GM23338 (cell line): ENCODE data around the gene PGBD5. TPM values are rescaled to one million over a fixed set of nuclear protein-coding genes. Genes with fewer than 3 reads are reported as not detected.
A peak's percentile ranks its signal among the peaks of the same experiment; 100 is the strongest.

ENCODE experiments used
- ATAC-seq: fragments of 200-7000 bp; cut with Tn5 transposase; 3 replicates; pipeline ENCODE4 v1.9.1; 2020
- DNase-seq: peaks from one replicate; pipeline ENCODE4 v3.0.0-alpha.2; 2015; ENCODE audit warnings: low spot score
- H2AFZ ChIP-seq: fragments of 200-600 bp; sonication (generic); 2 replicates; pipeline ENCODE4 v1.8.0; 2016; ENCODE audit warnings: antibody characterized with exemption, mild to moderate bottlenecking, moderate library complexity
- H3F3A ChIP-seq: fragments of 200-600 bp; sonication (generic); replicated peaks from 2 replicates; pipeline ENCODE4 v1.8.0; 2017; ENCODE audit warnings: antibody characterized with exemption, mixed run types, low read depth
- H3K27ac ChIP-seq: fragments of 200-600 bp; sonication (generic); 2 replicates; pipeline ENCODE4 v1.6.1; 2016; ENCODE audit warnings: low read depth
- H3K27me3 ChIP-seq: fragments of 200-600 bp; sonication (generic); 2 replicates; pipeline ENCODE4 v1.8.0; 2016; ENCODE audit warnings: mild to moderate bottlenecking, mixed run types, moderate library complexity; ENCODE audit not compliant: insufficient read depth
- H3K36me3 ChIP-seq: fragments of 200-600 bp; sonication (generic); 2 replicates; pipeline ENCODE4 v1.8.0; 2016; ENCODE audit warnings: mild to moderate bottlenecking; ENCODE audit not compliant: insufficient read depth
- H3K4me1 ChIP-seq: fragments of 200-600 bp; sonication (generic); 2 replicates; pipeline ENCODE4 v1.8.0; 2016; ENCODE audit warnings: mild to moderate bottlenecking, moderate library complexity; ENCODE audit not compliant: insufficient read depth
- H3K4me2 ChIP-seq: fragments of 200-600 bp; sonication (generic); 2 replicates; pipeline ENCODE4 v1.7.1; 2017; ENCODE audit warnings: mixed run types
- H3K4me3 ChIP-seq: fragments of 200-600 bp; sonication (generic); 2 replicates; pipeline ENCODE4 v1.6.1; 2016; ENCODE audit warnings: mixed run types
- H3K79me2 ChIP-seq: fragments of 200-600 bp; sonication (generic); replicated peaks from 2 replicates; pipeline ENCODE4 v1.8.0; 2017; ENCODE audit warnings: mild to moderate bottlenecking; ENCODE audit not compliant: insufficient read depth
- H3K9me2 ChIP-seq: fragments of 200-600 bp; sonication (generic); 2 replicates; pipeline ENCODE4 v1.8.0; 2017; ENCODE audit not compliant: insufficient read depth
- H4K20me1 ChIP-seq: fragments of 200-600 bp; sonication (generic); replicated peaks from 2 replicates; pipeline ENCODE4 v1.8.0; 2017; ENCODE audit warnings: mild to moderate bottlenecking; ENCODE audit not compliant: insufficient read depth
- H3K27ac Mint-ChIP-seq: 2 replicates; pipeline ENCODE4 v1.8.0; 2020; ENCODE audit warnings: inconsistent platforms, mild to moderate bottlenecking, moderate library complexity, mixed read lengths
- H3K27me3 Mint-ChIP-seq: 3 replicates; pipeline ENCODE4 v1.8.0; 2022; ENCODE audit warnings: low read depth, mild to moderate bottlenecking, moderate library complexity, mixed read lengths, inconsistent platforms; ENCODE audit not compliant: insufficient read depth, poor library complexity
- H3K36me3 Mint-ChIP-seq: 3 replicates; pipeline ENCODE4 v1.8.0; 2021; ENCODE audit warnings: low read depth, mild to moderate bottlenecking, inconsistent platforms, moderate library complexity, mixed read lengths
- H3K4me1 Mint-ChIP-seq: 3 replicates; pipeline ENCODE4 v1.8.0; 2020; ENCODE audit warnings: mild to moderate bottlenecking, inconsistent platforms, mixed read lengths
- H3K4me3 Mint-ChIP-seq: 3 replicates; pipeline ENCODE4 v1.8.0; 2021; ENCODE audit warnings: moderate library complexity, mild to moderate bottlenecking, inconsistent platforms, mixed read lengths
- H3K9me3 Mint-ChIP-seq: 3 replicates; pipeline ENCODE4 v1.8.0; 2020; ENCODE audit warnings: moderate library complexity, mild to moderate bottlenecking, inconsistent platforms, mixed read lengths
- CREB1 ChIP-seq: fragments of 250-450 bp; sonication (Bioruptor Pico); IDR thresholded peaks from 2 replicates; pipeline ENCODE4 v1.5.0; 2020; ENCODE audit warnings: low read depth, mild to moderate bottlenecking, moderate library complexity
- CTCF ChIP-seq, 2 experiments: fragments of 200-600 bp in 1 of 2; sonication (generic) in 1 of 2; conservative IDR thresholded peaks; 2 replicates each; pipeline versions ENCODE4 v1.5.1 to v1.6.1; 2016 to 2017; ENCODE audit warnings: antibody characterized with exemption in 2 of 2, low read depth in 2 of 2, mild to moderate bottlenecking in 2 of 2, moderate library complexity in 1 of 2
- ETS1 ChIP-seq: IDR thresholded peaks from 2 replicates; pipeline ENCODE4 v1.6.1; 2016; ENCODE audit warnings: antibody characterized with exemption
- EZH2phosphoT487 ChIP-seq: fragments of 200-600 bp; sonication (generic); IDR thresholded peaks from one replicate; pipeline ENCODE4 v1.8.1; 2018; ENCODE audit warnings: antibody characterized with exemption; ENCODE audit not compliant: unreplicated experiment
- NANOG ChIP-seq: IDR thresholded peaks from 2 replicates; pipeline ENCODE4 v1.6.1; 2016; ENCODE audit warnings: antibody characterized with exemption, borderline replicate concordance
- POLR2AphosphoS5 ChIP-seq: IDR thresholded peaks from 2 replicates; pipeline ENCODE4 v1.6.1; 2016; ENCODE audit warnings: antibody characterized with exemption, low read depth
- STAT1 ChIP-seq: IDR thresholded peaks from one replicate; pipeline ENCODE4 v1.6.1; 2016; ENCODE audit warnings: antibody characterized with exemption; ENCODE audit not compliant: unreplicated experiment
- ZNF462 ChIP-seq: fragments of 250-450 bp; sonication (Bioruptor Pico); IDR thresholded peaks from 2 replicates; pipeline ENCODE4 v1.5.0; 2020; ENCODE audit warnings: mild to moderate bottlenecking, moderate library complexity
- polyA plus RNA-seq: library from polyadenylated mRNA; unstranded; fragments of >200 nt; fragmentation: Nextera tagmentation; extraction: Ambion mirVana; gene quantifications from 2 replicates; pipeline ENCODE4 v1.2.1, GENCODE V29; 2016
- total RNA-seq: library from RNA; depleted of rRNA; stranded (reverse); fragments of >200 nt; shearing (Covaris generic); gene quantifications from 2 replicates; pipeline ENCODE4 v1.2.3, GENCODE V29; 2014

Gene PGBD5
- total and polyA plus RNA-seq, 2 experiments from 2014 or later, result 3.4 to 16.6 TPM

- TF ChIP-seq ZNF462 (CRISPR knock-in tag), result no peak
Observed at GRCh38 chr1:230379462-230379861, 46.7 kb downstream of the PGBD5 start (continued).

- Mint-ChIP-seq H3K4me3 (no peak overlapping the region), H3K9me3 (peaks cover 12% of the 10 kb centered on the region), H3K4me1 (peaks cover 42% of the 10 kb centered on the region), H3K27ac (0 out of 2 replicates have a peak overlapping the region, but pooled peaks have one; percentile 20), H3K27me3 (no peaks in the 10 kb centered on the region), H3K36me3 (peaks cover 22% of the 10 kb centered on the region)
- Histone ChIP-seq H3F3A (no peaks in the 10 kb centered on the region), H3K27me3 (no peaks in the 10 kb centered on the region), H3K4me1 (peaks cover 22% of the 10 kb centered on the region), H2AFZ (no peak overlapping the region), H3K79me2 (peaks cover 22% of the 10 kb centered on the region), H3K9me2 (0 out of 2 replicates have a peak, but pooled peaks cover 3% of the 10 kb centered on the region), H3K36me3 (0 out of 2 replicates have a peak, but pooled peaks cover 4% of the 10 kb centered on the region), H3K4me2 (no peak overlapping the region), H4K20me1 (peaks cover 2% of the 10 kb centered on the region; the same call in 1 of the 2 replicates), H3K4me3 (no peak overlapping the region), H3K27ac (no peak overlapping the region; the same call in 1 of the 2 replicates)
- ATAC-seq (no peak), DNase-seq (no peak)
- TF ChIP-seq ETS1 (no peak), CTCF (conservative IDR thresholded peaks at IDR 0.05; ENCODE audit: low read depth in 2 of 2) (no peak), POLR2AphosphoS5 (no peak), STAT1 (no peak), NANOG (no peak), EZH2phosphoT487 (no peak), CREB1 (CRISPR knock-in tag) (no peak)
Observed at GRCh38 chr1:230377851-230378250, 48.3 kb downstream of the PGBD5 start.
